ENCODE measurements around the gene SF3A2. TPM values are rescaled to one million over a fixed set of nuclear protein-coding genes. Genes with fewer than 3 reads are reported as not detected.

SF3A2 gene
- total RNA-seq, 1 experiment from 2014 or later = 184 TPM

- Mint-ChIP-seq H3K36me3 (peaks cover 4% of the 10 kb centered on the region), H3K4me3 (no peak overlapping the region), H3K9me3 (no peaks in the 10 kb centered on the region), H3K4me1 (peaks cover 19% of the 10 kb centered on the region), H3K27ac (no peak overlapping the region), H3K27me3 (ENCODE audit: low read depth) (no peaks in the 10 kb centered on the region; the same call in 1 of the 2 replicates)
- ATAC-seq (no peak), DNase-seq (ENCODE audit: low spot score) (no peak)
- CTCF ChIA-PET = interaction anchor here (1.0 to 4.4 kb wide), 11 partner anchors 12 to 125 kb away, joined by 3 to 23 read pairs (median 4); partner anchors contain the start of genes AP3D1, LSM7 and PLEKHJ1
- TF ChIP-seq ATF6 (CRISPR knock-in tag; IDR thresholded peaks at IDR 0.05) = no peak
- TF ChIP-seq ZBTB21 (CRISPR knock-in tag; IDR thresholded peaks at IDR 0.05; ENCODE audit: borderline replicate concordance) = no peak
- TF ChIP-seq MLX (CRISPR knock-in tag; IDR thresholded peaks at IDR 0.05) = no peak
- TF ChIP-seq, protein P1, sequence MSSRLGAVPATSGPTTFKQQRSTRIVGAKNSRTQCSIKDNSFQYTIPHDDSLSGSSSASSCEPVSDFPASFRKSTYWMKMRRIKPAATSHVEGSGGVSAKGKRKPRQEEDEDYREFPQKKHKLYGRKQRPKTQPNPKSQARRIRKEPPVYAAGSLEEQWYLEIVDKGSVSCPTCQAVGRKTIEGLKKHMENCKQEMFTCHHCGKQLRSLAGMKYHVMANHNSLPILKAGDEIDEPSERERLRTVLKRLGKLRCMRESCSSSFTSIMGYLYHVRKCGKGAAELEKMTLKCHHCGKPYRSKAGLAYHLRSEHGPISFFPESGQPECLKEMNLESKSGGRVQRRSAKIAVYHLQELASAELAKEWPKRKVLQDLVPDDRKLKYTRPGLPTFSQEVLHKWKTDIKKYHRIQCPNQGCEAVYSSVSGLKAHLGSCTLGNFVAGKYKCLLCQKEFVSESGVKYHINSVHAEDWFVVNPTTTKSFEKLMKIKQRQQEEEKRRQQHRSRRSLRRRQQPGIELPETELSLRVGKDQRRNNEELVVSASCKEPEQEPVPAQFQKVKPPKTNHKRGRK (CRISPR knock-in tag; IDR thresholded peaks at IDR 0.05; ENCODE audit: borderline replicate concordance) = no peak
- TF ChIP-seq TCF7 (CRISPR knock-in tag; IDR thresholded peaks at IDR 0.05; ENCODE audit: low read depth) = no peak
- TF ChIP-seq NR2C2 (CRISPR knock-in tag; IDR thresholded peaks at IDR 0.05) = no peak
- no peak for TF ChIP-seq ZNF317 (CRISPR knock-in tag; IDR thresholded peaks at IDR 0.05; ENCODE audit: borderline replicate concordance, low read depth)
- no peak for TF ChIP-seq FOXJ3 (CRISPR knock-in tag; IDR thresholded peaks at IDR 0.05; ENCODE audit: borderline replicate concordance)
- no peak for TF ChIP-seq JAZF1 (CRISPR knock-in tag; IDR thresholded peaks at IDR 0.05)
- TF ChIP-seq GABPB1 (CRISPR knock-in tag; IDR thresholded peaks at IDR 0.05) = no peak
- TF ChIP-seq FOXP4 (CRISPR knock-in tag; IDR thresholded peaks at IDR 0.05) = no peak
- no peak for TF ChIP-seq MAX (CRISPR knock-in tag; IDR thresholded peaks at IDR 0.05)
- POLR2A ChIA-PET = interaction anchor here (1.4 kb wide), 1 partner anchor 14 kb away, joined by 3 read pairs; no protein-coding TSS in a partner anchor
These were observed 39.9 kb downstream of the SF3A2 start for GRCh38 chr19:2276429-2276986.

GRCh38 chr19:2277138-2277537 is 40.5 kb downstream of the SF3A2 start:
- CTCF ChIA-PET = interaction anchor here (1.0 to 4.4 kb wide), 4 partner anchors 15 to 38 kb away, joined by 3 to 23 read pairs (median 8); no protein-coding TSS in a partner anchor
- ATAC-seq = no peak
- H3K36me3 Mint-ChIP-seq = no peaks in the 10 kb centered on the region
- DNase-seq (ENCODE audit: low spot score) = no peak
- H3K9me3 Mint-ChIP-seq = no peaks in the 10 kb centered on the region
- POLR2A ChIA-PET = no interaction called here
- peaks cover 18% of the 10 kb centered on the region for H3K4me1 Mint-ChIP-seq
- no peak overlapping the region for H3K4me3 Mint-ChIP-seq
- no peak overlapping the region for H3K27ac Mint-ChIP-seq
- no peaks in the 10 kb centered on the region for H3K27me3 Mint-ChIP-seq (ENCODE audit: low read depth)
- TF ChIP-seq, protein P2, sequence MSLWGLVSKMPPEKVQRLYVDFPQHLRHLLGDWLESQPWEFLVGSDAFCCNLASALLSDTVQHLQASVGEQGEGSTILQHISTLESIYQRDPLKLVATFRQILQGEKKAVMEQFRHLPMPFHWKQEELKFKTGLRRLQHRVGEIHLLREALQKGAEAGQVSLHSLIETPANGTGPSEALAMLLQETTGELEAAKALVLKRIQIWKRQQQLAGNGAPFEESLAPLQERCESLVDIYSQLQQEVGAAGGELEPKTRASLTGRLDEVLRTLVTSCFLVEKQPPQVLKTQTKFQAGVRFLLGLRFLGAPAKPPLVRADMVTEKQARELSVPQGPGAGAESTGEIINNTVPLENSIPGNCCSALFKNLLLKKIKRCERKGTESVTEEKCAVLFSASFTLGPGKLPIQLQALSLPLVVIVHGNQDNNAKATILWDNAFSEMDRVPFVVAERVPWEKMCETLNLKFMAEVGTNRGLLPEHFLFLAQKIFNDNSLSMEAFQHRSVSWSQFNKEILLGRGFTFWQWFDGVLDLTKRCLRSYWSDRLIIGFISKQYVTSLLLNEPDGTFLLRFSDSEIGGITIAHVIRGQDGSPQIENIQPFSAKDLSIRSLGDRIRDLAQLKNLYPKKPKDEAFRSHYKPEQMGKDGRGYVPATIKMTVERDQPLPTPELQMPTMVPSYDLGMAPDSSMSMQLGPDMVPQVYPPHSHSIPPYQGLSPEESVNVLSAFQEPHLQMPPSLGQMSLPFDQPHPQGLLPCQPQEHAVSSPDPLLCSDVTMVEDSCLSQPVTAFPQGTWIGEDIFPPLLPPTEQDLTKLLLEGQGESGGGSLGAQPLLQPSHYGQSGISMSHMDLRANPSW (CRISPR knock-in tag; conservative IDR thresholded peaks at IDR 0.05; ENCODE audit: low read depth) = no peak
- no peak for TF ChIP-seq E2F1 (CRISPR knock-in tag; IDR thresholded peaks at IDR 0.05)
- TF ChIP-seq, protein P3, sequence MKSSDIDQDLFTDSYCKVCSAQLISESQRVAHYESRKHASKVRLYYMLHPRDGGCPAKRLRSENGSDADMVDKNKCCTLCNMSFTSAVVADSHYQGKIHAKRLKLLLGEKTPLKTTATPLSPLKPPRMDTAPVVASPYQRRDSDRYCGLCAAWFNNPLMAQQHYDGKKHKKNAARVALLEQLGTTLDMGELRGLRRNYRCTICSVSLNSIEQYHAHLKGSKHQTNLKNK (CRISPR knock-in tag; IDR thresholded peaks at IDR 0.05) = no peak
- TF ChIP-seq, protein P4, sequence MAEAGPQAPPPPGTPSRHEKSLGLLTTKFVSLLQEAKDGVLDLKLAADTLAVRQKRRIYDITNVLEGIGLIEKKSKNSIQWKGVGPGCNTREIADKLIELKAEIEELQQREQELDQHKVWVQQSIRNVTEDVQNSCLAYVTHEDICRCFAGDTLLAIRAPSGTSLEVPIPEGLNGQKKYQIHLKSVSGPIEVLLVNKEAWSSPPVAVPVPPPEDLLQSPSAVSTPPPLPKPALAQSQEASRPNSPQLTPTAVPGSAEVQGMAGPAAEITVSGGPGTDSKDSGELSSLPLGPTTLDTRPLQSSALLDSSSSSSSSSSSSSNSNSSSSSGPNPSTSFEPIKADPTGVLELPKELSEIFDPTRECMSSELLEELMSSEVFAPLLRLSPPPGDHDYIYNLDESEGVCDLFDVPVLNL (CRISPR knock-in tag; IDR thresholded peaks at IDR 0.05; ENCODE audit: borderline replicate concordance, low read depth) = no peak
- no peak for TF ChIP-seq ATF1 (CRISPR knock-in tag; IDR thresholded peaks at IDR 0.05)
- TF ChIP-seq MLX (CRISPR knock-in tag; IDR thresholded peaks at IDR 0.05) = no peak
